Peyer's patch (tissue), 4 donors: Measurements from ENCODE around the gene MAP2K1. TPM values are rescaled to one million over a fixed set of nuclear protein-coding genes. Genes with fewer than 3 reads are reported as not detected.

ENCODE experiments used
- DNase-seq, 3 donors: peaks; one replicate each; pipeline ENCODE4 v3.0.0-alpha.2; 2017 to 2019
- H3K27ac ChIP-seq, 4 donors: fragments of 200-600 bp; sonication (generic); one replicate each; pipeline ENCODE4 v1.5.1; 2016 to 2019
- H3K27me3 ChIP-seq, 2 donors: fragments of 200-600 bp; sonication (generic); one replicate each; pipeline ENCODE4 v1.5.1; 2019
- H3K36me3 ChIP-seq, 3 donors: fragments of 200-600 bp; sonication (generic); one replicate each; pipeline ENCODE4 v1.5.1; 2016 to 2019
- H3K4me1 ChIP-seq, 4 donors: fragments of 200-600 bp; sonication (generic); one replicate each; pipeline ENCODE4 v1.5.1; 2016 to 2019
- H3K4me3 ChIP-seq, 4 donors: fragments of 200-600 bp; sonication (generic); 1 replicate in 3 of 4; 2 replicates in 1 of 4; pipeline ENCODE4 v1.5.1; 2016 to 2019; ENCODE audit warnings: mild to moderate bottlenecking in 1 of 4
- H3K9me3 ChIP-seq, 4 donors: fragments of 200-600 bp; sonication (generic); one replicate each; pipeline ENCODE4 v1.5.1; 2016 to 2019; ENCODE audit warnings: mild to moderate bottlenecking in 1 of 4
- POLR2A ChIP-seq, 2 donors: fragments of 450-650 bp; IDR thresholded peaks; one replicate each; pipeline ENCODE4 v1.5.1; 2017; ENCODE audit warnings: antibody characterized with exemption in 2 of 2, mild to moderate bottlenecking in 2 of 2, moderate library complexity in 2 of 2
- total RNA-seq, 4 donors: library from RNA; depleted of rRNA; stranded (reverse); fragments of >200 nt; gene quantifications; one replicate each; pipeline ENCODE4 v1.1.0, GENCODE V29; 2016
- TF ChIP-seq, protein P1 (sequence below), 6 experiments: fragments of 450-650 bp in 4 of 6; fragments of 200-600 bp in 2 of 6; sonication (generic) in 1 of 6; IDR thresholded peaks; one replicate each; pipeline ENCODE4 v1.5.1; 2017 to 2019; ENCODE audit warnings: antibody characterized with exemption in 6 of 6, mild to moderate bottlenecking in 3 of 6, moderate library complexity in 1 of 6

Gene MAP2K1
- total RNA-seq, 4 donors from 2014 or later = 12.7 to 47.9 (median 27.7) TPM

- Histone ChIP-seq H3K9me3 (no peaks in the 10 kb centered on the region), H3K27me3 (no peaks in the 10 kb centered on the region), H3K36me3 (no peaks in the 10 kb centered on the region), H3K4me3 (no peak overlapping the region), H3K4me1 (peaks cover 0 to 7% (median 0%) of the 10 kb centered on the region in 4 donors), H3K27ac (no peak overlapping the region)
- TF ChIP-seq, protein P1, sequence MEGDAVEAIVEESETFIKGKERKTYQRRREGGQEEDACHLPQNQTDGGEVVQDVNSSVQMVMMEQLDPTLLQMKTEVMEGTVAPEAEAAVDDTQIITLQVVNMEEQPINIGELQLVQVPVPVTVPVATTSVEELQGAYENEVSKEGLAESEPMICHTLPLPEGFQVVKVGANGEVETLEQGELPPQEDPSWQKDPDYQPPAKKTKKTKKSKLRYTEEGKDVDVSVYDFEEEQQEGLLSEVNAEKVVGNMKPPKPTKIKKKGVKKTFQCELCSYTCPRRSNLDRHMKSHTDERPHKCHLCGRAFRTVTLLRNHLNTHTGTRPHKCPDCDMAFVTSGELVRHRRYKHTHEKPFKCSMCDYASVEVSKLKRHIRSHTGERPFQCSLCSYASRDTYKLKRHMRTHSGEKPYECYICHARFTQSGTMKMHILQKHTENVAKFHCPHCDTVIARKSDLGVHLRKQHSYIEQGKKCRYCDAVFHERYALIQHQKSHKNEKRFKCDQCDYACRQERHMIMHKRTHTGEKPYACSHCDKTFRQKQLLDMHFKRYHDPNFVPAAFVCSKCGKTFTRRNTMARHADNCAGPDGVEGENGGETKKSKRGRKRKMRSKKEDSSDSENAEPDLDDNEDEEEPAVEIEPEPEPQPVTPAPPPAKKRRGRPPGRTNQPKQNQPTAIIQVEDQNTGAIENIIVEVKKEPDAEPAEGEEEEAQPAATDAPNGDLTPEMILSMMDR (IDR thresholded peaks at IDR 0.05) = no peak
- no peak for TF ChIP-seq POLR2A (IDR thresholded peaks at IDR 0.05)
- no peak for DNase-seq
These were observed 18.3 kb downstream of the MAP2K1 start for GRCh38 chr15:66405007-66405406.

DNA sequence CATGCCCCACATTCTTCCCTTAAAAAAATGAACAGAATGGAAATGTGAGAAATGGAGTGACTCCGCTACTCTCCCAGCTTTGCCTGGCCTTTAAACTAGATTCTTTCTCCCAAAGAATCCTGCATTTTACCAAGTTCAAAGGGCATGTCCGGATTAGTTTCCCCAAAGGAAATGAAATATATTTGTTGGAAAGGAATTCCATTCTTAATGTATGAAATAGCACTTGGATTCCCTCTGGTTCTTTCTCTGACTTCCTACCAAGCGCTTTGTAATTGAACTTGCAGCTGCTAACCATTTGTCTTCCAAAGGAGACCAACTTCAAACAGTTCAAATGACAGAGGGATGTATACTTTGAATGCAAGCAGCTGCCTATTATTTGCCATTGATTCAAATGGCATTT lies 18.9 kb downstream of the MAP2K1 start:
- TF ChIP-seq, protein P1 (IDR thresholded peaks at IDR 0.05) = no peak
- DNase-seq = no peak

DNA sequence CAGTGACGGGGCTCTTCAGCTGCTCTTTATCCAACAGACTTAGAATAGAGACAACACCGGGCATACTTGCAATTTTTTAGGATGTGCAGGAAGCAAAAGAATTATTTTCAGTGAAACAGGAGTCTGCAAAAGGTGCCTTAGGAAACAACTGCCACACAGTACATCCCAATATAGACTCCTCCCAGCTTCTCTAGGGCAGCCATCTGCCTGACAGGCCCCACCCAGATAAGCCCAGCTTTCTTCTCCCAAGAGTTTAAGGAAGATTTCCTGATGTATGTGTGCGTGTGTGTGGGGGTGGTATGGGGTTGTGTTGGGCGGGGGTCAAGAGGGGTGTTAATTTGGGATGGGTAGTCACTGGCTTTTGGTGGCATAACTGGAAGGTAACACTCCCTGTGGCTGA lies 21.5 kb downstream of the MAP2K1 start:
- no peak for DNase-seq
- Histone ChIP-seq H3K4me1 (peaks cover 0 to 3% (median 0%) of the 10 kb centered on the region in 4 donors), H3K27me3 (no peaks in the 10 kb centered on the region), H3K4me3 (no peak overlapping the region), H3K9me3 (no peaks in the 10 kb centered on the region), H3K27ac (no peak overlapping the region), H3K36me3 (no peaks in the 10 kb centered on the region)
- TF ChIP-seq POLR2A (IDR thresholded peaks at IDR 0.05) = no peak
- TF ChIP-seq, protein P1 (IDR thresholded peaks at IDR 0.05) = no peak

More for the DNA sequence above, 18.9 kb downstream of the MAP2K1 start:
- Histone ChIP-seq H3K9me3 (no peaks in the 10 kb centered on the region), H3K27ac (no peak overlapping the region), H3K27me3 (no peaks in the 10 kb centered on the region), H3K4me3 (no peak overlapping the region), H3K4me1 (peaks cover 0 to 7% (median 0%) of the 10 kb centered on the region in 4 donors), H3K36me3 (no peaks in the 10 kb centered on the region)

- H3K4me1 ChIP-seq = peaks cover 0 to 3% (median 0%) of the 10 kb centered on the region in 4 donors
These were observed 22.1 kb downstream of the MAP2K1 start for GRCh38 chr15:66408675-66409282.

GRCh38 chr15:66409565-66410108 lies 22.9 kb downstream of the MAP2K1 start:
- H3K27ac ChIP-seq = no peak overlapping the region
- H3K27me3 ChIP-seq = no peaks in the 10 kb centered on the region
- no peak for DNase-seq
- H3K4me1 ChIP-seq = peaks cover 0 to 3% (median 0%) of the 10 kb centered on the region in 4 donors
- H3K36me3 ChIP-seq = no peaks in the 10 kb centered on the region
- H3K4me3 ChIP-seq = no peak overlapping the region
- peaks cover 0 to 4% (median 0%) of the 10 kb centered on the region in 4 donors for H3K9me3 ChIP-seq
- TF ChIP-seq POLR2A (IDR thresholded peaks at IDR 0.05) = no peak
- TF ChIP-seq, protein P1 (IDR thresholded peaks at IDR 0.05) = no peak

More at GRCh38 chr15:66408675-66409282, 22.1 kb downstream of the MAP2K1 start:
- Histone ChIP-seq H3K27ac (no peak overlapping the region), H3K36me3 (no peaks in the 10 kb centered on the region), H3K27me3 (no peaks in the 10 kb centered on the region), H3K4me3 (no peak overlapping the region), H3K9me3 (no peaks in the 10 kb centered on the region)
- peak in 1 of 3 donors; percentile 49 for DNase-seq
- no peak for TF ChIP-seq POLR2A (IDR thresholded peaks at IDR 0.05)
- TF ChIP-seq, protein P1 (IDR thresholded peaks at IDR 0.05) = no peak
